ENCODE data around the gene HOPX.
"Not testable (repeated sequence)": the region's sequence is repeated elsewhere in the genome, so short reads cannot be mapped to it uniquely, and the experiment has no call there.

HOPX gene

GRCh38 chr4:56622176-56622575, 58.9 kb downstream of the HOPX start:
- no peak for DNase-seq

DNA sequence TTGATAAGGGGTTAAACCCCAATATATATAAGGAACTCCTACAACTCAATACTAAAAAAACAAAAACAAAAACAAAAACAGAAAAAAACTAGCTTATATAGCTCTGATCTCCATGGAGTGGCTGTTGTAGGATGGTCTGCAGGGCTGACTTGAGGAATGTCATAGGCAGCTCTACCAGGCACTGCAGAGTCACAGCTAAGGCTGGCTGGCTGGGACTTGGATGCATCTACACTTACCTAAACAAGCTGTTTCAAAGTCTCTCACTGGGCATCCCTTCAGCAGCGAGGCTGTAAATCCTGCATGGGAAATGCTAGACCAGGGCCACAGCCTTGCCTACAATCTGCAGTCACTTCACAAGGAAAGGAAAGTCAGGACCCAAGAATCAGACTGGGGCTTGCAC, 61.3 kb downstream of the HOPX start:
- DNase-seq = no peak

GRCh38 chr4:56619160-56619559, 61.9 kb downstream of the HOPX start:
- no peak for DNase-seq

DNA sequence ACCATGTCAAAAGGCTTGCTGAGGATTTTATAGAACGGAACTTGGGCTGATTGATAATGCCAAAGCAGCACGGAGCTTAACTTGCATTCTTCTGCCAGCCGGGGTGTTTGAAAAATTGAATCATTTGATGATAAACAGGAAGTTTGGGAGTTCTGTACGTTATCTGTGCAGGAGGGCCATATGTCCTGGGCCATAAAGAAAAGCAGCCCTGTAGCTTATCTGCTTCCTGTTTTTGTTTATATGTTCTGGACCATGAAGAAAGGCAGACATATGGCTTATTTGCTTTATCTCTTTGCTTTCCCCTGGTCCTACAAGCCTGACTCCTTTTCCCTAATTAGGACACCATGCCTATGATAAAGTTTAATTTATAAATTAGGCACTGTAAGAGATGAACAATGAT, 62.4 kb downstream of the HOPX start:
- DNase-seq = no peak

- no peak for DNase-seq
Observed at GRCh38 chr4:56613101-56613862, 67.8 kb downstream of the HOPX start.

GRCh38 chr4:56612282-56612681, 68.8 kb downstream of the HOPX start:
- no peak for DNase-seq

GRCh38 chr4:56611501-56611900, 69.6 kb downstream of the HOPX start:
- no peak for DNase-seq

- DNase-seq = not testable (repeated sequence)
Observed at GRCh38 chr4:56610170-56610569, 70.9 kb downstream of the HOPX start.

DNA sequence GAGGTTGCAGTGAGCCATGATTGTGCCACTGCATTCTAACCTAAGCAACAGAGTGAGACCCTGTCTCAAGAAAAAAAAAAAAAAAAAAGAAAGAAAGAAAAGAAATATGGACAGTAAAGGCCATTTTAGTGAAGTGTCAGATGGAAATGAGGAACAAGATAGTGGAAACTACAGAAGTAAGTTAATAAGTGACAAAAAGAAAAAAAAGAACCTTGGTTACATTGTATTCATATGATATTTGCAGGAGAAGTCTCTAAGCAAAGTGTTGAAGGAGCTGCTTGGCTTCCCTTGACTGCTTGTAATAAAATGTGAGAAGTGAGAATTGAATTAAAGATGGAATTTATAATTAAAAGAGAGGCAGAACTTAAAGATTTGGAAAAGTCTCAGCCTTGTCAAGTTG, 73.2 kb downstream of the HOPX start:
- no peak for DNase-seq

GRCh38 chr4:56606385-56606784, 74.7 kb downstream of the HOPX start:
- no peak for DNase-seq

DNA sequence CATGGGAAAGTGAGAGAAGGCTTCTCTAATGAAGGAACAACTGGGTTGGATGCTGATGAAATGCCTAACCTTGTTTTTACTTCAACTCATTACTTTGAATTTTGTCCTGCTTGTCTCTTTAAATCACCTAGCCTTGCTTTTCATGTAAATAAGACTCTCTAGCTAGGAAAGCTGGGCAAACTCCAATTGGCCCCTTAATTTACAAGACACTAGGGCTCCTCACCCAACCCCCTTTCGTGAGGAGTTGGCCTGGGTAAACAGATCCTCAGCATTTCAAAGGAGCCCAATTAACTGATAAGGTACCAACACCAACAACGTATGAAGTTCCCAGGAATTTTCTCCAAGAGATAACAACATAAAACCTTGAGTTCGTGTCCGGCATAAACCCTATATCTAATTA, 75.6 kb downstream of the HOPX start:
- DNase-seq = not testable (repeated sequence)

DNA sequence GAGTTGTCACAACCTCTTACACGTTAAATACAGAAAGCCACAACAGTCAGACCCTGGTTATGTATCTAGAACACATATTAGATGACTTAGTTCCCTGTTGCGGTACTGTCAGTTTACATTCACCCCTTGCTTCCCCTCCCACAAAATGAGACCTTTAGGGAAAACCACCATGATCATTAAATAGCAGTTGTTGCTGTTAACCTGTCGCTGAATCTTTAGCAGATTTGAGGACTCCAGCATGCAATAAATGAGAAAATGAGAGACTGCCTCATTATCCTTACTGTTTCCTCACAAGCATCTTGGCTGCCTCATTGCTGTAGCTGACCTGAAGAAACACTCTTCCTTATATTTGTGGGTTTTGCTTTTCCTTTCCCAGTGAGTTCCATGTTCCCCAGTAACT, 77.8 kb downstream of the HOPX start:
- DNase-seq = no peak

Measured in femur (tissue), 1 donor.